HG02870 (cell line): Measurements from ENCODE around the gene PRMT1.

Experiments
- ATAC-seq: cut with Tn5 transposase; IDR thresholded peaks from one replicate; pipeline ENCODE4 v1.9.1; 2021; ENCODE audit warnings: mild to moderate bottlenecking, moderate library complexity; ENCODE audit not compliant: unreplicated experiment

Gene PRMT1

DNA sequence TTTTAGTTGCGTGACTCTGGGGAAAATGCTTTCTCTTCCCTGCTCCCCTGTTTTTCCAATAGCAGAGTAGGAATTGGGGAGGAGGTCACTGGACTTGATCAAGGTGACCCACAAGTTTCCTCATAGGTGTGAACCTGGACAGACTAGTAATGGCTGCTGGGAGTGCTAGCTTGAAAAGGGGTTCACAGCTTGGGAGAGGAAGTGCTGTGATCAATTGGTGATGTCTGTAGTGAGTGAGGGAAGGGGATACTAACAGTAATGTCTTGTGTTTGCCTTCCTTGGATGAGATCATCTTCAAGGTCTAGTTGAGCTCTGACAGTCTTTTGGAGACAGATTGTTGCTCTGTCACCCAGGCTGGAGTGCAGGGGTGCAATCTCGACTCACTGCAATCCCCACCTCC is 9.6 kb upstream of the PRMT1 start:
- no peak for ATAC-seq

DNA sequence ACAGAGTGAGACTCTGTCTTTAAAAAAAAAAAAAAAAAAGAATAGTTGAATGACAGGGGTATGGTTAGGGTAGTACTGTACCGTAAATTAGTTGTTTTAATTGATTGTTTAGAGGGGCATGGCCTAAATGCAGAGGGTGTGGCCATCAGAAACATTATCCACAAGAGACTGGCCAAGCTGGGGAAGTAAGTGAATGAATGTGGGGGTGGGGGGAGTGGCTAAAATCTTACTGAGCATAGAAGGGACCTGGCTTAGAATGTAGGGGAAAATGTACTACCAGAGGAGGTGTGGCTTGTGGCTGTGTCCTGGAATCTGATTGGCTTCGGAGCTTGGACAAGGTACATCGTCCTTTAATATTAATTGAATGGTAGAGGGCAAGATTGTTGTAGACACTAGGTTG is 7.6 kb upstream of the PRMT1 start:
- ATAC-seq: no peak

DNA sequence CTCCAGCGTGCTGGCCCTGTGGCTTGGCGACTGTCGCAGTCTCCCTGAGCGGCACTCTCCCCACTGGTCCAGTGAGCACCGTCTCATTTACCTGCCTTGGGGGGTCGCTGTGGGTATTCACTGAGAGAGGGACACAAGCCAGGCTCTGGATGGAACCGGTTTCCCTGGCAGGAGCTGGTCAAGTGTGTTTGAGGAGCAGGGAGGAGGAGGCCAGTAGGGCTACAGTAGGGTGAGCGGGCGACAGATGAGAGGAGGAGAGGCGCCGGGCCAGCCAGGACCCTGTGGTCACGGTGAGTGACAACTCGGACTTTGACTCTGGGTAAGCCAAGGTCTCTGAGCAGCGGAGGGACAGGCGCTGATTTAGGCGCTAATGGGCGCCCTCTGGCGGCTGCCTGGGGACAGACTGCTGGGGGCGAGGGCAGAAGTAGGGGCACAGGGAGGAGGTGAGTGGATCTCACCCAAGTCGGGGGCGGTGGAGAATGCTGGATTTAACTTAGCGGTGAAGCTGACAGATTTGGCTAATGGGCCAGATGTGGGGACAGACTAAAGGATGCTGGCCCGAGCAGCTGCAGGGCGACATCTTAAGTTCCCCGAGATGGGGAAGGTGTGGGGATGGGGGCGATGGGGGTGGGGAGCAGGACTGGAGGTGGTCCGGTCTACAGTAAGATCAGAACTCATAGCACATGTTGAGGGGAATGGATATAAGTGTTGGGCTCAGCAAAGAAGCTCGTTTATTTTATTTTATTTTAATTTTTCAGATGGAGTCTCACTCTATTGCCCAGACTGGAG is 4.7 kb upstream of the PRMT1 start:
- ATAC-seq: no peak

DNA sequence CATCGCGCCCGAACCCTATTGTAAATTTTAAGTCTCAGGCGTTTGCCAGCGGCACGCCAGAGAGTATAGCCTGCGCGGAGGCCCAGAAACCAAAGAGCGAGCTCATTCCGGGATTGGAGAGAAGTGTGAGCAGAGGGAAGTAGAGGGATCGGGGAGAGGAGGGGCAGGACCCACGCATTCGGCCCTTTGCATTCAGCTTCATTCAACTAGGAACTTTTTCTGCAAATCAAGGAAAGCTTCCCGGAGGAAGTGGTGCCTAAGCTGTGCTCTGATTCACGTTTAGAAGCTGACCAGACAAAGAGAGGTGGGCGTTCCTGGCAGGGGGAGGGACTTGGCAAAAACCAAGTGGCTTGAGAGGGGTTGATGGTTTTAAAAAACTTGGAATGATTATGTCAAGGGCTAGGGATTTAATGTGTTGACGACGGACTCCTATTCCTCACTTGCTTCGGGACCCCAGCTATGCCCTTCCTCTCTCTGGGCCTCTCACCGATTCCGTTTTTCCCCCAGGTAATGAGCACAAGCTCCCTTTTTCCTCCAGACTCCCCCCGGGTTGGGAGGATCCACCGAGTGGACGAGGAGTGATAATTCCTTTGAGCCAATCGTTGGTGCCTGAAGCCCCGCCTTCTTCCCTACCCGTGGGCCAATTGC is 811 bp upstream of the PRMT1 start:
- ATAC-seq: peak; percentile 17

DNA sequence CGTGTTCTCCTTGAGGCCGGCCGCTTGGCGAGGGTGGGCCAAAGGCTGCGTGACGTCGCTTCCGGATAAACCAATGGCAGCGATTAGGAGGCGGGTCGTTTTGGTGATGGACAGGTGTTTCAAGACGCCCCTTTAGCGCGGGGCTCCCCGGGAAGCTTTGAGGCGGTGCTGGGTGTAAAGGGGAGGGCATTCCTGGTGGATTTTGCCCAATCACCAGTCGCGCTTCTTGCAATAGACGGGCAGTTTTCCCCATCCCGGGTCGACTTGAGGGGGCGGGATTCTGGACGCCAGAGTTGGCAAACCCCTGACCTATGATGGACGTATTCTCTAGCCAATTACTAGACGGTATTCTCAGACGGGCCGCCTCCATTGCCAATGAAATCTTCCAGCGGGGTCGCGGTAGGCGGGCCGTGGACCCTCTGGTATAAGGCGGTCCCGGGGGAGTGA is 264 bp upstream of the PRMT1 start:
- ATAC-seq: peak; percentile 65

DNA sequence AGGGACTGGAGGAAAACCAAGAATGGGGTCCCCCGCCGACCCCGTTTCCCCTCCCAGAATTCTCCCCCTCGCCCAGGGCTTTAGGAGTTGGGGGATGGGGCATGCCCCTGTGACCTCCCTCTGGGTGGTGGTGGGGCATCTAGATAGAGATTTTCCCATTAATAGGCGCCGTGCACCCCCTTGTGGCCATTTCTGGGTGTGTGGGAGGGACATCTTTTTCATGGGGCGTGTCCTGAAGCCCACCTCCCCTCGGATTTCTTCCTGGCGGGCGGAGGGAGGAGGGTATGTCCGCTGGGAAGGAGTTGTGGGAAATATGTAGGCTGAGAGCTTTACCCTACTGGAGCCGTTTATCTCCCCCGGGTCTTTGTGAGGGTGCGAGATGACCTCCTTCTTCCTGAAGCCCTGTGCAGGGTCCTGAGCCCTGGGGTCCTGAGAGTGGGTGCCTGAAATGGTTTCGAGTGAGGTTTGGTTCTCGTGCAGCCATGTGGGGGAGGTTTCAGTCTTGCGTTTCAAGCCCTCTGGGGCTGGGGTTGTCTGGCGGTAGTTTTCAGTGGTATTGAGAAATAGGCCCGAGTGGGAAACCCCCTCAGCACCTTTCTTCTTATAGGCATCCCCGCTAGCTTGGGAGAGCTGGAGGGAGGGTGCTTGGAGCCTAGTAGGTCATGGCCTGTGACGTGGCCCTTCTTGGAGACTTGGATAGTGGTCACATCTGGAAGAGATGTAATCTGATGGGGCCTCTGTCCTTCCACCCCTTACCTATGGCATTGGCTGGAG is 1.0 kb downstream of the PRMT1 start:
- ATAC-seq: no peak

DNA sequence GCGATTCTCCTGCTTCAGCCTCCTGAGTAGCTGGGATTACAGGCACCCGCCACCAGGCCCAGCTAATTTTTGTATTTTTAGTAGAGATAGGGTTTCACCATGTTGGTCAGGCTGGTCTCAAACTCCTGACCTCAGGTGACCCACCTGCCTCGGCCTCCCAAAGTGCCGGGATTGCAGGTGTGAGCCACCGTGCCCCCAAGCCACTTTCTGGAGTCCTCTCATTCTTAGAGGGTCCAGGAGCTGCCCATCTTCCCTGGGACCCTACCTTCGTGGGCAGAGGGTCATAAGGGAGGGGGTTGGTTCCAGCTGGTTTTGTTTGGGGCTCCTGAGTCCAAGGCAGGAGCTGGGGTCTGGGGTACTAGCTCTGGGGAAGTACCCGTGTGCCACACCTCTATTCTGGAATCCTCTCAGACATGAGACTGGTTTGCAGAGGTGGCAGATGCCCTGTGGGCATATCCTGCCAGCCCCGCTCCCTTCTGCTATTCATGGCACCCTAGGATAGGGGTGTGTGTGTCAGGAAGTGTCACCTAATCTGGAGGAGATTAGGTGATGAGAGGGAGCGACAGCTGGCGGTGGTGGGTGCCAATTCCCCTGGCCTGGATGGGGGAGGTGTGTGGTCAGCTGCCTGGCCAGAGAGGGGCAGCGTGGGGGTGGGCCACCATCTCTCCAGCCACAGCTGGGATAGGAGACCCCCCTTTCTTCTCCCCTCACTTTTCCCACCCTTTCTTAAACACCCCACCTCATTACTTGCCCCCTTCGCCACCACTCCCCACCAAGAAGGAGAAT is 2.1 kb downstream of the PRMT1 start:
- no peak for ATAC-seq

DNA sequence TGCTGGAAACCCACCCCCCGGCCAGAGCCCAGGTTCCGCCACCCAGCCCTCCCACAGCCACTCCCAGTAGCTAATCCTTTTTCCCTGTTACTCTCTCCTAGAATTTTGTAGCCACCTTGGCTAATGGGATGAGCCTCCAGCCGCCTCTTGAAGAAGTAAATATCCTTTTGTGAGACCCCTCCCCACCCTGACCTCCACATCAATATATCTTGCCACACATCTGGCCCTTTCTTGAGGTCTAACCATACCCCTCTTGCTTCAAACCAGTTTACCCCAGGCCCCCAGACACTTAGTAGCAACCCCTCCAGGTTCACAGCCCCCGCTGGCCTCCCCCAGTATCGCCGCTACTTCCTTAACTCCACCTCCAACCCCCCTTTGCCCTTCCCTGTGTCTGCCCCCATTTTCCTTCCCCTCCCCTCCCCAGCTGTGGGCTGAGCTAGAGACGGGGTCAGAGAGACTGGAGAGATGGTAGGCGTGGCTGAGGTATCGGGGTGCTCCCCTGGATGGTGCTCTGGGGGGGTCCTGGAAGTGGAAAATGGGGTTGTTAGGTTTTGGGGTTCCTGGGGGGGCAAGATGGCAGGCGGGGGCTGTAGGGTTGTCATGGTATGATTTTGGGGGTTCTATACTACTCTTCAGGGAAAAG is 2.8 kb downstream of the PRMT1 start:
- no peak for ATAC-seq

DNA sequence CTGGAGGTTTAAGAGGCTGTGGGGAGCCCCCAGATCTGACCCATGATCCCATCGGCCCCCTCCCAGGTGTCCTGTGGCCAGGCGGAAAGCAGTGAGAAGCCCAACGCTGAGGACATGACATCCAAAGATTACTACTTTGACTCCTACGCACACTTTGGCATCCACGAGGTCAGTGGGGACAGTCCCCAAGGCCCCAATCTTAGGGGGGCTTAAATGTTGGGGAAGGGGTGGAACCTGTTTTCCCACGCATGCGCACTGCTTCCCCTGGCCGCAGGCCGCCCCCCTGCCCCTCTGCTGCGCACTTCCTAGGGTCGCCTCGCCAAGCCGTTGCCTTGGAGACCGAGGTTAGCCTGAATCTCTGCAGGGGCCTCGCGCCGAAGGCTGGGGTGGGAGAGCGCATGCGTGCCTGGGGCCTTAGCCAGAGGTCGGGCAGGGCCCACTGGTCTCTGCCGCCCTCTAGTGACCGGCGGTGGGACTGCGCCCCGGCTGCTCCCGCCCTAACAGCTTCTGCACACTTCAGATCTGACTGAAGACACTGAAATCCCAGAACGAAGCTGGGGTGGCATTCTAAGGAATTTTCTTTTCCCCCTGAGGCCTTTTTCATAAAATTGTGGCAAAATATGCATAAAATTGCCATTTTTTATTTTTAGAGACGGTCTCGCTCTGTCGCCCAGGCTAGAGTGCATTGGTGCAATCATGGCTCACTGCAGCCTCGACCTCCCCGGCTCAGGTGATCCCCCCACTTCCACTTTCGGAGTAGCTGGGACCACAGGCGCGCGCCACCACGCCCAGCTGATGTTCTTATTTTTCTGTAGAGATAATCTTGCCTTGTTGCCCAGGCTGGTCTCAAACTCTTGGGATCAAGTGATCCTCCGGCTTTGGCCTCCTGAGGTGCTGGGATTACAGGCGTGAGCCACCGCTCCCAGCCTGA is 3.6 kb downstream of the PRMT1 start:
- no peak for ATAC-seq

DNA sequence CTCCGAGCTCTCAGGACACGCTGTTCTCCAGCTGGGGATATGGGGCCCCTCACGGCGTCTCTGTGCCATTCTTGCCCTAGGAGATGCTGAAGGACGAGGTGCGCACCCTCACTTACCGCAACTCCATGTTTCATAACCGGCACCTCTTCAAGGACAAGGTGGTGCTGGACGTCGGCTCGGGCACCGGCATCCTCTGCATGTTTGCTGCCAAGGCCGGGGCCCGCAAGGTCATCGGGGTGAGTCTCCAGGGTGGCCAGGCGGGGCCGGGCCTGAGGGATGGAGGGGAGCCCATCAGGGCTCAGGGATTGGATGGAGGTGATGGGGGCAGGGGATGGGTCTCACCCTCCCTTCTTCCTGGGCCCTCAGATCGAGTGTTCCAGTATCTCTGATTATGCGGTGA is 4.8 kb downstream of the PRMT1 start:
- ATAC-seq: no peak

DNA sequence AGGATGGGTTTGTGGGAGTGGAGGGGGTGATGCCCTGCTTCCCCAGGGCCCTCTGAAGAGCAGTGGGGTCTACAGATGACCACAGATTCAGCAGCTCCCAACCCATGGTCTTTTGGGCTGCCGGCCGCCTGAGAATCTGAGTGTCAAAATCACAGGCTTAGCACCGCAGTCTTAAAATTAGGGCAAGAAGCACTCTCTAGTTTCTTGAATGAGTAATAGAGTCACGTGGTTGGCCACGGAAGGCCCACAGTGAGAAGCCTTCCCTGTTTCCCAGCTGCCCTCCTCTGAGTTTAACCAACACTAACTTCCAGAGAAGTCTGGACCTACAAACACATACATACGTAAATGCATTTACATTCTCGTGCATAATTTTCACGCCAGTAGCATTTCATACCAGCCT is 5.2 kb downstream of the PRMT1 start:
- ATAC-seq: no peak

DNA sequence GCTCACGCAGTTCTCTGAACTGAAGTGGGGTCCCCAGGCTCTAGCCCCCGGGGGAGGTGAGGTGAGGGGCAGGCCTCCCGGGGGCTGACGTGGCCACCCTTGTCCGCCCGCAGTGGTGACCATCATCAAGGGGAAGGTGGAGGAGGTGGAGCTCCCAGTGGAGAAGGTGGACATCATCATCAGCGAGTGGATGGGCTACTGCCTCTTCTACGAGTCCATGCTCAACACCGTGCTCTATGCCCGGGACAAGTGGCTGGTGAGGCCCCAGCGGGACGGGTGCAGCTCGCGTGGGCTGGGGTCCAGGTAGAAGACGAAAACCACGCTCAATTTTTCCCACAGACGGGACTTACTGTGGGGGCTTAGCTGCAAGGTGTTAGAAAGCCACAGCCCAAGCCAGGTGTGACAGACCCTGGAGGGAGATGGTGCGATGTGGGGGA is 6.8 kb downstream of the PRMT1 start:
- ATAC-seq: no peak

DNA sequence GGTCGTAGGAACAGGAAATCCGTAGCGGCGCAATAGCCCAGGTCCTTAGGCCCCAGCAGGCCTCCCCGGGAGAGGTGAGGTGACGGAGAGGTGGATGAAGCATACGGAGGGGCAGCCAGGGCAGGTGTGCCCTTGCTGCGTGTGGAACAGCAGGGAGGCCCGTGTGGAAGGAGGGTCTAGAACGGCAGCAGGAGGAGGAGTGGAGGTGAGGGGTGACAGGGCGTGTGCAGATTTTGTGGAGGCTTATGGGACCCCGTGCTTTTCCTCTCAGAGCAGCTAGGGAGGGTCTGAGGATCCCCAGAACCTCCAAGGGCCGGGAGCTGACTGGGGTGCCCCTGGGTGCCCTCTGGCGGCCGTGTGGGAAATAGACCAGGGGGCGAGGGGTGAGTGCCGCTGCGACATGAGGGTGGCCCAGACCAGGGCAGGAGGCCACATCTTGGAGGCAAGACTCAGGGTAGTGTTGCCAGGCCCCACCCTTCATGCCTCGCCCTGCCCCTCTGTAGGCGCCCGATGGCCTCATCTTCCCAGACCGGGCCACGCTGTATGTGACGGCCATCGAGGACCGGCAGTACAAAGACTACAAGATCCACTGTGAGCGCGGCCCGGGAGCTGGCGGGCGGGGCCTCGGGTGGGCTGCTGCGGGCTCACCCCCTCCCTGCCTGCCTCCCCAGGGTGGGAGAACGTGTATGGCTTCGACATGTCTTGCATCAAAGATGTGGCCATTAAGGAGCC is 7.3 kb downstream of the PRMT1 start:
- ATAC-seq: no peak

DNA sequence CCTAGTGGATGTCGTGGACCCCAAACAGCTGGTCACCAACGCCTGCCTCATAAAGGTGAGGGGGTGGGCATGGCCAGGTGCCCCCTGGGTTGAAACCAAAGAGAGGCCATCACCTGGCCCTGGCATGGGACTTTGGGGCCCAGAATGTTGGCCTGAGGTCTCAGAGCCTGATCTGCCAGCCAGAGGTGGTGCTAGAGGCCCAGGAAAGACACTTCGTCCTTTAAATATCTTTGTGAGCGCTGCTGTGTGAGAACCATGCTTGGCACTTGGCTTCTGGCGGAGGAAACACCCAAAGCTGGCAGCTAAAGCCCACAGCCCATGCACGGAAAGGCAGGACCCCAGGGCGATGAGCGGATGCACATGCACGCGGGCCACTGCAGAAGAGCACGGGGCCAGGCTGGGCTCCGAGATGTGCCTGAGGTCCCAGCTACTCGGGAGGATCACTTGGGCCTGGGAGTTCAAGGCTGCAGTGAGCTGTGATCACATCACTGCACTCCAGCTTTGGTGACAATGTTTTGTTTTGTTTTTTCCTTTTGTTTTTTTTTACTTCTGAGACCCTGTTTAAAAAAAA is 8.0 kb downstream of the PRMT1 start:
- no peak for ATAC-seq

DNA sequence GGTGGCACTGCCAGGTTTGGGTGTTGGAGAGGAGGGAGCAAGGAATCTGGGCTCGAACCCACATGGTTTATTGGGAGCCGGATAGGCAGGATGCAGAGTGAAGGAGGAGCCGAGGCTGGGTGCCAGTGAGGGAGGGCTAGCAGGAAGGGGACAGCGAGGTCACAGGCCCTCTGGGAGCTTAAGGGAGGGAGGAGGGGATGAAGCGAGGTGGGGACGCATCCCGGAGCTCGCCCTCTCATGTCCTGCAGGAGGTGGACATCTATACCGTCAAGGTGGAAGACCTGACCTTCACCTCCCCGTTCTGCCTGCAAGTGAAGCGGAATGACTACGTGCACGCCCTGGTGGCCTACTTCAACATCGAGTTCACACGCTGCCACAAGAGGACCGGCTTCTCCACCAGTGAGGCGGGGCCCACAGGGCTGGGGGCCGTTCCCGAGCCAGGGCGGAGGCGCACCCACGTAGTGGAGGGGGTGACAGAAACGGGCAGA is 8.8 kb downstream of the PRMT1 start:
- ATAC-seq: no peak

DNA sequence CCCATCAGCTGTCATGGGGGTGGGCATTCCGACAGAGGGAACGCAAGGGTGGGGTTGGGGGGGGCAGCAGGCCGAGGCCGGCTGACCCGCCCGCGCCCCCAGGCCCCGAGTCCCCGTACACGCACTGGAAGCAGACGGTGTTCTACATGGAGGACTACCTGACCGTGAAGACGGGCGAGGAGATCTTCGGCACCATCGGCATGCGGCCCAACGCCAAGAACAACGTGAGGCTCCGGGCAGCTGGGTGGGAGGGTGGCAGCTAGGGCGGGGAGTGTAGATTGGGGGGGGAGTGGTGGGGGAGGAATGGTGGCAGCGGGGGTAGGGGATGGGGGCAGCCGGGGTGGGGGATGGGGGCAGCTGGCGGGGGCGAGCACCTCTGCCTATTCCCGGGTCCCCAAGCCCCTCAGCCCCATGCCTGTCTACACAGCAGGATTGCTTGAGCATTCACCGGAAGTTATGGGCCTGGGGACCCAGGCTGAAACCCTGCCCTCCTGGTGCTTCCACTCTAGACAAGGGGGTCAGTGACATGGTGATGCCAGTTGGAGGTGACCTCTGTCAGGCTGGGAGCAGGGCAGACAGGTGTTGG is 9.5 kb downstream of the PRMT1 start:
- no peak for ATAC-seq

DNA sequence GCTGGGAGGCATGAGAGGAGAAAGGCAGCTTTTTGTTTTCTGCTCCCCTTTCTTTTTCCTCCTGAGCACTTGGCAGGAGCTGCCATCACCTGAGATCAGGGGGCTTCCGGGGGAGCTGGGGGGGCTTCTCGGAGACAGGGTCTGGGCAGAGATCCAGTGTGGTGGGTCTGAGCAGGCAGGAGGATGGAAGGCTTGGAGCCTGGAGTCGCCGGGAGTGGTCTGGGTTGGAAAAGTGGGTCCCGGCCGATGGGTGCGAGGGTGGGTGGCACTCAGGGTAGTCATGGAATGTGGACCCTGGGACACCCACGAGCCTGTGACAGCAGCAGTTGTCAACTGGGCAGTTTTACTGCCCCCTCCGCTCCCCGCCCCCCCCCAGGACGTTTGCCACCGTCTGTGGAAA is 10.1 kb downstream of the PRMT1 start:
- no peak for ATAC-seq
